ENCODE results near the gene TMEM33.

GRCh38 chr4:41969671-41970070 is 34.4 kb downstream of the TMEM33 start:
- TF ChIP-seq CTCF (conservative IDR thresholded peaks at IDR 0.05; ENCODE audit: low read depth, low read length), result no peak
- TF ChIP-seq EZH2 (IDR thresholded peaks at IDR 0.05; ENCODE audit: low read length, unreplicated experiment), result no peak

All from PC-3 (cell line).